Retina (tissue), 1 donor: Measurements from ENCODE around the gene BABAM2.

ENCODE experiments used
- DNase-seq: peaks from one replicate; pipeline ENCODE4 v3.0.0-alpha.2; 2016

The BABAM2 gene

DNA sequence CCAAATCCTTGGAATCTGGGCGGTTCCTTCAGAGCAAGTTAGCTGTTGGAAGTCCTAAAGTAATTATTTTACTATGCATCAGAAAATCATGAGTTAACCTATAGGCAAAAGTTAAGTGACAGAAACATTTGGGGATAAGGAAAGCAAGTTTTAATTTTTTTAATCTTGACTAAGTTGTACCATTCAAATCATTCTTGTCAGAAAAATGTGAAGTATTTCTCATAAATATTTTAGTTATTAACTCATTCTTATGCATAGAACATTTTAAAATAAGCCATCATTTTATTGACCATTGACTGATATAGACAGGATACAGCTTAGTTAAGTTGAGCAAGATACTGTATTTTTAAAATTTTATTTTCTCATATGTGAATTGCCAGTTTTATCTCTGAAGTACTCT is 403.9 kb downstream of the BABAM2 start:
- no peak for DNase-seq

DNA sequence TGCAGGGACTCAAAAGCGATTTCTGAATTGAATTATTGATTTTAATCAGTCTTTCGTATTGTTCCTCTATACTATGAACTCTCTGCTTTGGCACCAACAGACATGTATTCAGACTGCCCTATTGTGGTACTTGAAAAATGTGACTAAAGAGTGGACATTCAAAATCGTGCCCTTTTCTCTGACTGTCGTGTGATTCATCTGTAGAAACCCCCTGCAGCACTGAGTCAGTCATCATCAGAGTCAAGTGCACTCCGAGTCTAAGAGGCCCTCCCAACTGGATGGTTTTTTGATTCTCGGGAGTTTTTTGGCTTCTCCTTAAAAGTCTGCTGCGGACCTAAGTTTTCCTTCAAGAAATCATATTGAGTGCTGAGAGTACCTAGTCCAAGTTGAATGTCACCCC is 405.7 kb downstream of the BABAM2 start:
- DNase-seq, result no peak

DNA sequence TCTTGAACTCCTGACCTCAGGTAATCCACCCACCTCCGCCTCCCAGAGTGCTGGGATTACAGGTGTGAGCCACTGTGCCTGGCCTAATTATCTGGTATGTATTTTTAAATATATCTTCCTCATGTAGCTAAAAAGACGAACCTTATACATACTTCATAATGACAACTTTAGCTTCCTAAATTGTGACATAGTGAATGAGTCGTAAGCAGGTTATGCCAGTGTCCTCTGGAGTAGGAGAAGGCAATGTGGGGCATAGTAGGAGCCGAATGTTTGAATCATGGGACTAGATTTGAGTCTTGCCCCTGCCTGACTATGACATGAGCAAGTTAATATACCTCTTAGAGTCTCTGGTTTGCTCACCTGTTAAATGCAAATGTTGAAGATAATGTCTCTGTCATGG is 406.4 kb downstream of the BABAM2 start:
- DNase-seq, result no peak

DNA sequence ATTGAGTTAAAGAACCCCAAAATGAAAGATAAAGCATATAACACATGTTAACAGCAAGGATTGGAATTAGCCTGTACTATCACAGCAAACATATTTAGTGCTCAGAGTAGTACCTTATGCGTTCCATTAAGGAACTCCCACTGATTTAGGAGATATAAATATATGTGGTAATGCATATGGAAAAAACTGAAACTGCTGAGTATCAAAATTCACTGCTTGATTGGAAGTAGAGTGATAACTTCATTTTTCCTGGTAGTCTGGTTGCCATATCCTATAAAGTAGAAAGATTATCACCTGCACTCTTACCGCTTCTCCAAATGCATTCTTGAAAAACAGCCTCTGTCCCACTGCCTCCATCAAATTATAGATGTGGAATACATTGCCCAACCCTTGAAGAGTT is 407.0 kb downstream of the BABAM2 start:
- no peak for DNase-seq

DNA sequence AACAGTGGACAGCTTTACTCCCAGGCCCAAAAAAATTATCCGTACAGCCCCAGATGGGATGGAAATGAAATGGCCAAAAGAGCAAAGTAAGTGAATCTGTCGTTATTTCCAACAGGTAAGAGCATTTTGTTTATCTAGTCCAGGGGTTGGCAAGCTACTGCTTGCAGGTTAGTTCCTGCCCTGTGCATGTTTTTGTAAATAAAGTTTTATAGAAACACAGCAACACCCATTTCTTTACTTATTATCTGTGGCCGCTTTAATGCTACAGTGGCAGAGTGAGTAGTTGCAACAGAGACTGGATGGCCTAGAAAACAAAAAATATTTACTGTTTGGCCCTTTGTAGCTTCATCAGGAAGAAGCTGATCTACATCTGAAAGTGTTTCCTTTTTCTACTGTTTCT is 407.9 kb downstream of the BABAM2 start:
- DNase-seq, result no peak

DNA sequence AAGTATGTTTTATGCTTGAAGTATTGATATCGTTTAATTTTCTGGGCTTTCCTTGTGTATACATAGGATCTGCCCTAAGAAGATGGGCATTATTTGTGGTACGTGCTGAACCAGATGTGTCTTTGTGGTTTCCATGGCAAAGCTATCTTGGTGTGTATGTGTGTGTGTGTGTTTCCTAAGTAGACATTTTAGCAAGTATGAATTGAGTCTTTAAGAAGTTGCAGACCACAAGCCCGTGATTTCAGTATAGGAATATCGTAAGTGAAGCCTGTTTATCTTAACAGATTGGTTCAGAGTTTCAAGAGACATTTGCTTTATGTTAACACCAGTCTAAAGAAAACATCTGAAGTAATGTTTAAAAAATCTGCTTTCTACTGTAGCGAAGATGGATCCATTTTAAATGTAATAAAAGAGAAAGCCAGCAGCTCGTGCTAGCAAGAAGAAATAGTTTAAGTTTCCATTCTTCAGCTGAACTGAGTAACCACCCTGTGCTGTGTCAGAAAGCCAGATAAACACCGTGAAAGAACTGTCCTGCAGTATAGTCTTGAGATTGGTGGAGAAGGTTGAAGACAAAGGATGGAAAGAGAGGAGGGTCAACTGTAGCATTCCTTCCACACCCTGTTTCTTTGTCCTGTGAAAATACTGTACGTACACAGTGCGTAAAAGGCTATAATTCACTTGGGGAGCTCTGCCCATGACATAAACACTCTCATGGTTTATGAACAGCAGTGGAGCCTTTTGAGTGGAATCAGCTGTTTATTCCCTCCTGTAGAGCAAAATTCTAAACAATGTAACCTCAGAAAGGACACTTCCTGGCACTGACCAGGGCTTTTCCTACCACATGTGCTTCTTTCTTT is 410.2 kb downstream of the BABAM2 start:
- no peak for DNase-seq

DNA sequence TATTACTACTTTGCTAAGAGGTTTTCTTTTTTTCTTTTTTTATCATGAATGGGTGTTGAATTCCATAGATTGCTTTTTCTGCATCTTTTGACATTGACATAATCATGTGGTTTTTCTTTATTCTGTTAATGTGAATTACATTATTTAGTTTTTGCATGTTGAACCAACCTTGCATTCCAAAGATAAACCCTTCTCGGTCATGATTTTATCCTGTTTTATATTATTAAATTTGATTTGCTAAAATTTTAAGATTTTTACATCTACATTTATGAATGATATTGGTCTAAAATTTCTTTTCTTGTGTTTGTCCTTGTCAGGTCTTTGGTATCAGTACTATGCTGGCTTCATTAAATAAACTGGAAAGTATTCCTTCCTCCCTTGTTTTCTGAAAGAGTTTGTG is 414.7 kb downstream of the BABAM2 start:
- no peak for DNase-seq

DNA sequence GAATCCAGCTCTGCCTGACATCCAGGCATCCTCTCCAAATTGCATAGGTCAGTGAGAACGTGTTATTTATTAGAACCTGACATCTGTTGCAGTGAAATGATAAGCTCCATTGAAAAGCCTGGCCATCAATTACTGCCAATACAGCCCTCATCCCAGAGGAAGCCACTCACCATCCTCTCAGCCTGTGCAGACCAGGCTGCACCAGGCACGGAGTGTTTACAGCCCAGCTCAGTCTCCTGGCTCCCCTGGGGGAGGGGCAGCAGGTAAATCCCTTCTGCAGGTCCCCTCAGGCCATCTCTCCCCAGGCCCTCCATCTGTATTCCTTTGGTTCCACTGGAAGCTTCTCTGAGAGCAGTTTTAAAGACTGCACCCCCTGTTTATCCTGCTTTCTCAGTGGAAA is 419.6 kb downstream of the BABAM2 start:
- DNase-seq, result no peak

DNA sequence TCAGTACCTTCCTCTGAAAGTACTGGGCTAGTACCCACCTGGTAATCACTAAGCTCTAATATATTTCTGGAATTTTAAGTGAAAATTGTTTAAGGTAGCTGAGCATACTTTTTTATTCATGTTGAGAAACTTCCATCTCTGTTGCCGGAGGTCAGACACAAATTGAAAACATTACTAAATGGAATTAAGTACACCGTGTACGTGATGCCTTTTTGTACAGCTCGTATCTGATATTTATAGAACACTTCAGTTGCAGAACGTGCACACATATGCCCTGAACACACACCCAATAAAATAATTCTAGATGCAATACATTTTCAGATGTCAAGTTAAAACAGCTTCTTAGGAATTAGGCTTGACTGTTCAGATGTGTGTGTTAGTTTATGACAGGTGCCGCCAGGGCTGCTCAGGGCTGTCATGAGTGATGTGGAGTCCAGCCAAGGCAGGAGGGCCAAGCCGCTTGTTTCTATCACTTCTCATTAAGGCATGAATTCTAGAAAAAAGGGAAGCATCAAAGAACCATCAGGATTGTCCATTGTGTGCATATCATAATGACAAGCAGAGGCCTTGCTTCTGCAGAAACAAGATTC is 421.2 kb downstream of the BABAM2 start:
- DNase-seq, result no peak

DNA sequence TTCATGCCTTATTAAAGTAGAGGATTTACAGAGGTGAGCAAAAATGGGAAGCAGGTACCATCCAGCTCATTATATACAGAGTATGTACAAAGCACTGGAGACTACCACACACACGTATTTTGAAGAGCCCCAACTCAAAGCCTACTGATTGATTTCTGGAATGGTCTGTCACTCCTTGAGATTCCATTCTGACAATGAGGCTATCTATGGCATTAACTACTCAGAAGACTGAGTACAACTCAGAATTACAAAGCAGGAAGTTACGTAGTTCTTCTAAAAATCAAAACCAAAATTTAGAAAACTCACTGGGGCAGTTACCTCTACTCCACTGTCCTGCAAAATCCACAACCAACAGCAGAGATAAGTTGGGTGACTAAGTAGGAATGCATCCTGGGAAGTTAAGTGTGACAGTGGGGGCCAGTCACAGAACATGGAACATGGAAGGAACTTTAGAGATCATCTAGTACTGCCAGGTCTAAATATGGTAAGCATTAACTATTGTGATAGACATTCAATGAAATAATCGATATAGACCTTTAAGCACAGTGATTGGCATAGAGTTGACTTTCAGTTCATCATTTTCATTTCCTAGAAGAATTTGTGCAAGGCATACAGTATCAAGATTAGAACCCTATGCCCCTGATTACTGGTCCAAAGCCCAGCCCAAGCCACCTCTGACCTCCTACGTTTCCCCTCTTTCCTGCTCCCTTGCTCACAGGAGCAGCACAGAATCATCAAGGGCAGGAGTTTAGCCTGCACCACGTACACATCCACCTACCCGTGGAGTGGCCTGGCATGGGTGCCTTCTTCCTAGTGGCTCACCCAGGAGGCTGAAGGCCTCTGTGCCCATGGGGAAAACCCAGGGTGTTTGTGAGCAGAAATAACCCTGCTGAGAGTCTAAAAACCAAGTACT is 422.0 kb downstream of the BABAM2 start:
- no peak for DNase-seq

DNA sequence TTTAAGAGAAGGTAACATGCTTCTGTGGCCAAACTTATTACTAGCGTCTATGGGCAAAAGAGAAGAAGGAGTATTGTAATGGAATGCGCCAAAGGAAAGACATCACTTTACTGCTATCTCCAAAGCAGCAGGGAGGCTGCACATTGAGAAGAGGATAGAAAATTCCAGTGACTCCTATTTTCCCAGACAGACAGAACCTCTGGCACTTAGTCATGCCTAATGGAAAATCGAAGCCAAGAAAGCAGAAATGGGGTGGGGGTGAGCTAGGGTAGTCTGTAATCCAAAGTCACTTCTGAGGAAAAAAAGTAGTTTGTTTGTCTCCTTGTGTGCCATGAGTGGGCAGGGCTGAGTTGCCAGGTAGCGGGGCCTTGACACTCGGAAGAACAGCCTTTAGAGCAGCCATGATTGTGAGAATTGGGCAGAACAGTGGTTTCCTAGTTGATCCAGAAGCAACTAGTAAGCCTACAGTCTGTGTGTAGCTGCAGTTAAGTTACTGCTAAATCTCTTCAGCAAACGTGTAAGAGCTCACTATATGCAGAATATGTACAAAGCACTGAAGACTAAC is 422.8 kb downstream of the BABAM2 start:
- no peak for DNase-seq

DNA sequence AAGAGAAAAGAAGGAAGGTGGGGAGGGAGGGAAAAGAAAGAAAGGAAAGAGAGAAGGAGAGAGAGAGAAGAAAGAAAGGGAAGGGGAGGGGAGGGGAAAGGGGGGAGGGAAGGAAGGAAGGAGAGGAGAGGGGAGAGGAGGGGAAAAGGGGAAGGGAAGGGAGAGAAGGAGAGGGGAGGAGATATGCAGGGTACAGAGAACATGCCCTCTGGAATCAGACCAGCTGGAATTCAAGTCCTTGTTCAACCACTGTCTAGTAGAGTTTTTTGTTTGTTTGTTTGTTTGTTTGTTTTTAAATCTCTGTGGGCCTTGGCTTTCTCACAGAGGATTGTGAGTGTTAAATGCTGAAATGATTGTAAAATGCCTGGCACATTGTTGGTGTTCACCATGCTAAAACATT is 424.4 kb downstream of the BABAM2 start:
- no peak for DNase-seq

DNA sequence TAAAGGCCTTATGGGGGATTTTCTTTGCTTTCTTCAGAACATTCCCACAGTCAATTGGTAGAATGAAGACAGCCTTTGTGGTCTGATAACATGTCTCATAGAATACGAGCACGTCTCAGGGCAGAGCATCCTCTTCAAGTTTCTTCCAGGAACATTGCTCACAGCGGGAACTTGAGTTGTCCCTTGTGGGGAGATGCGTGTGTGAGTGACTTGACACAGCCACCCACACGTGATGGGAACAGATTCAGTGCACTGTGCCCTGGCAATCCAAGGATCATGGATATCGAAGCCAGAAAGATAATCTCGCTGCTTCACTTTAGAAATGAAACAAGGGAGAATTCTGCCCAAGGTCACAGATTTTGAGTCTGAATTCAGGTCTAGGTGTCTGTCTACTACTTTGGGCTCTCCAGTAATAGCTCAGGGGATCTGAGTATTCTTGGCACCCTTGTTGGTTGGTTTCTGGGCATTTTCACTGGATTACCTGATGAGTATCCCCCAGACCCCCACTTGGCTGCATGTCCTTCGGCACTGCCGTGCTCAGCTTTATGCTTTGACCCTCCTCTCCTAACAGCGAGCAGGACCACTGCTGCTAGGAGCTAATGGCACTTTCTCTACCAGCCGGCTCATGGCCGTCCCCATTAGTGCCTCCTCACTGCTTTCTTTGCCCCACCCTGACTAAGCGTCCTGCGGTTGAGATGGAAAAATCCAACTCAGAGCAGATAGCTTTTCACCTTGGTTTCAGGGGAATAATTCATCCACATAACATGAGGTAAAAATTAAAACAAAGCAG is 426.2 kb downstream of the BABAM2 start:
- DNase-seq, result no peak

DNA sequence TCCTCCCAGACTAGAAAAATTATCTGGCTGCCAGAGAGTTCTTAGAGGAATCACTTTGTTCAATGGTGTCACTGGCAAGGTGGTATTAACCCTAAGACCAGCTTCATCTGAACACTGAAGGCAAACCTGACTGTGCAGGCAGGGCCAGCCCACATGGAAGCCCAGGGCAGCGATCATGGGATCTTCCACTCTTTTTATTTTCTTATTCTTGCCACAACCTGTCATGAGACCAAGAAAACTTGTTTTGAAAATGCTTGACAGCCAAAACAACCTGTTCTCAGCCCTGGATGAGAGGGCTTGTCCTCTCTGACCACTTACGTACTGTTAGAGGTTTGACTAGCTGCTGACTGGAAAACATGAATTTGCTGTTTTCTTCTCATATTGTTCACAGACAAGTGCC is 426.9 kb downstream of the BABAM2 start:
- DNase-seq, result no peak

DNA sequence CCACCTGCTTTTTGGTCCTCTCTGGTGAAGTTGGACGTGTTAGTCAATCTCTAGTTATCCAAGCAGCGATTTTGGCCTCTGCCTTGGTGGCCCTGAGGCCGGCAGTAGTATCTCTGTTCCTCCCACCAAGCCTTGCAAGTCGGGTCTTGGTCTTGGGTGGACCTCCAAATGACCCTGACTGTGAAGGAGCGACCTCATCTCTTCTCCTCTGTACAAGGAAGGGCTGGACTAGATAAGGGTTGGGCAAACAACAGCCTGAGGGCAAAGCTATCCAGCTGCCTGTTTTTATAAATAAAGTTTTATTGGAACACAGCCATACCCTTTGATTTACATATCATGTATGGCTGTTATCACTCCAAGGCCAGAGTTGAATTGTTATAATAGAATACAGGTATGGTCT is 427.5 kb downstream of the BABAM2 start:
- DNase-seq, result no peak

DNA sequence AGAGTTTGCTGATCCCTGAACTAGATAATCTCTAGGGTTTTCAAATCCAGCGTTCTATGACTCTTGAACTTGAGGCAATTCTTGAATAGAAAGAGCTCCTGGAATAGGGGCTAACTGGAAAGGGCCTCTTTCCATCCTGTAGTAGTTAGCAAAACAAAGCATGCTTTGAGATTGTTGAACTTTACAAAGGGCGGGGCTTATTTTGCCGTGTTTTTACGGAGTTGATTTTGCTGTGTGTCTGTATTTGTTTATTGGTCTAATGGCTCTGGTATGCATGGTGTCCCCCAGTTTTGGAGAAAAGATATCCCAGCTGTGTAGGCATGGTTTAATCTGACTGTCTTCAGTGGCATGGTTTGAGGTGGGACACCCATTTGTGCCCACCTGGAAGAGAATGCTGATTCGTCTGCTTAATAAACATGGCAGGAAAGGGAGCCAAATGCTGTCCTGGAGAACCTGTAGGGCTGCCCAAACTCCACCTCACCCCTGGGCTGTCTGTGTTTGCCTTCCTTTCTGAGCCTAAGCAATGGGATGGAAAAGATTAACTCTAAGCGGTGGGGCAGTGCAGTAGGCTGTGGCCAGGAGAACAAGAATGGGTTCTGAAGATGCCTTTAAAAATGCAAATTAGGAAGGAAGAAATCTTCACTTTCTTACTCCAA is 428.1 kb downstream of the BABAM2 start:
- no peak for DNase-seq

DNA sequence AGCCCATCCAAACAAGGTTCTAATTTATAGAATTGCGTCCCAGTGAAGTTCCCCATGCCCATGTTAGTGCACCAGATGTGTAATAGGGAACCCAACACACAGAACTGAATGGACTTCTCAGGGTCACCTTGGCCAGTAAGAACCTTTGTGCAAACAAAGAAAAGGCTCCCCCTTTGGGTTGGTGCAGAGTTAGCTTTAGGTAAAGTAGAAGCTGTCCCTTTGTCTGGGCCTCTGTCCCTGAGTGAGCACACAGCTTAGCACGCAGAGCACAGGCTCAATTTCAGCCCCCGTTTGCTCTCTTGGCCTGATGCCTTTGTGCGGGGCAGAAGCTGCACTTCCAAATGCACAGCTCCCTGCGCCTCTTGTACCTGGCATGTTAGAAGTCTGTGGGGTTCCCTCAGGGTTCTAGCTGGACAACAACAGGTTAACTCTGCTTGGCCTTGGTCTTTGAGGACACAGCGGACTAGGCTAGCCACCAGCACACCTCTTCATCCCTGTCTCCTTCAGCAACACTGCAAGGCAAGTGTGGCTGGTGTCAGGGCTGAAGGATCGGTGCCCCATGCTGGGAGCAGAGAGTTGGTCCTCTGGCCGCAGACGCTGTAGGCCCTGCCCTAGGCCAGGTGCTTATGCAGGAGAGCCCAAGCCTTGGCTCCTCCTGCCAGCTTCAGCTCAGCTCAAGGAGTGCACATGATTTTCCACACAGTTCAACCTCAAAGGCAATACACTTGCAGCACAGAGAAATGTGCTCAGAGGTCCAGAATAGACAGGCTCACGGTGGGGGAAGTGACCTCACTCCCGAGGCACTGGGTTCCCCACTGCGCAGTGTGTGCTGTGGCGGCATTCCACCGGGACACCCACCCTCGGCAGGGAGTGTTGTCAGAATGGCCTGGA is 428.8 kb downstream of the BABAM2 start:
- no peak for DNase-seq

DNA sequence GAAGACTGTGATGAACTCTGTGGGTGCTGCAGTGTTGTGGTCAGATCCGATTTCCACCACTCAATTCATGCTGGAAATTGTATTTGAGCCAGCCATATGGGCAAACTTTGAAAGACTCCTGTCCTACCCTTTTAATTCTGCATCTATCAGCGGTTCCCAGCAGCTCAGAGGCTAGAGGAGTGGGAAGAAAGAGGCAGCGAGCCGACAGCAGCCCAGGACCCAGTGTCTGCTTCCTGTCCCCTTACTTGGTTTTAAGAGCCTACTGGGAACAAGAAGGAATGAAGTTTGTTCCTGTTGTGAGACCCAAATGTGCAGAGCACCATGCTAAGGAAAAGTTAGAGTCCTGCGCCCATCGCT is 429.5 kb downstream of the BABAM2 start:
- no peak for DNase-seq

DNA sequence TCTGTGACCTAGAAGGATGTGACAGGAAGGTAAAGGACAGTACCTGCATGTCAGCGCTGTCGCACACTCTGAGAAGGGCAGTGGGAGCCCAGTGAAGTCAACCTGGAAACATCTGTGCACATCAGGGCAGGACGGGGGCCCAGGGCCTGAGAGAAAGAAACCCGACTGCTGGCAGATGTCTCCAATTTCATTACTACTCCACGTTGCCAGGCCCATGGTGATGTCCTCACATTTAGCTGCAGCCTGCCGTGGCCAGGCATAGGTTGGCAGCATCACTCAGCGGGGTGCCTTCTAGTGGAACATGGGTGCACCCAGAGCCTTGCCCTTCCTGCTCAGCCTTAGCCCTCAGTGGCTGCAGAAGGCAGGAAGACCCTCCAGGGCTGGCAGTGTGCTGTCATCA is 429.8 kb downstream of the BABAM2 start:
- DNase-seq, result no peak

DNA sequence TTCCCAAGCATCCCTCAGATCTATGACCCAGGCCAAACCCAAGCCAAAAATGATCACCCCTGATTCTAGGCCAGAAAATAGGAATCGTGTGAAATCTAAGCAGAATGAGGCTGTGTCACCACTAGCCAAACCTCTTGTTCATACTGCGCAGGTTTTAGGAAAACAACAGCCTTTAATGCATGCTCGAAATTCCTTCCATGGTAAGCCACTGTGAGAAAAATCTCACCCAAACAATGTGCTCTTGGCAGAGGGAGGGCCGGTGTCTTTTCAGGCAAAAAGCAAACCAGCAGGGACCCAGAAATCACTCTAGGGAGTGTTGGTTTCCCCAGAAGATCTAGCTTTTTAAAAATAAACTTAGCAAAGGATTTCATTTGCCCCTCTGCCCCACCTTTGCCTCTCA is 430.9 kb downstream of the BABAM2 start:
- no peak for DNase-seq

DNA sequence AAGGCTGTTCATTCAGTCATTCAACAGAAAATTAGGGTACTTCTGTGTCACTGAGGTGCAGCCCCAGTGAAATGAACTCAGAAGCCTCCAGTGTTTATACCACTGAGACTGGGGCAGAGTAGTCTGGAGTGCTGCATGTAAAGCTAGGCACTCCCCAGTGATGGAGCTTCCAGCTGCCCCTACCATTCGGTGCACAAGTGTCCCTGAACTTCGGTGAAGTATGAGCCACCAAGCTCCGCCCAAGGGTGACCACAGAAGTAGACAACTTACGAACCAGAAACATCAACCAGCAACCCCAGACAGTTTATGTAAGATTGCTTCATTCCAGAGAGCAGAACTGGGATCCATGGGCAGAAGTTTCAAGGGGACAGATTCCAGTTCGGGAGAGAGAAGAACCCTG is 431.5 kb downstream of the BABAM2 start:
- DNase-seq, result no peak
